22Rv1 (cell line): Measurements from ENCODE around the gene TUBB.

Source experiments
- CTCF ChIP-seq: fragments of 450-650 bp; IDR thresholded peaks from 2 replicates; pipeline ENCODE4 v1.5.1; 2017; ENCODE audit warnings: mild to moderate bottlenecking
- ZFX ChIP-seq: fragments of 450-650 bp; IDR thresholded peaks from 2 replicates; pipeline ENCODE4 v1.6.1; 2017; ENCODE audit warnings: antibody characterized with exemption, borderline replicate concordance

DNA sequence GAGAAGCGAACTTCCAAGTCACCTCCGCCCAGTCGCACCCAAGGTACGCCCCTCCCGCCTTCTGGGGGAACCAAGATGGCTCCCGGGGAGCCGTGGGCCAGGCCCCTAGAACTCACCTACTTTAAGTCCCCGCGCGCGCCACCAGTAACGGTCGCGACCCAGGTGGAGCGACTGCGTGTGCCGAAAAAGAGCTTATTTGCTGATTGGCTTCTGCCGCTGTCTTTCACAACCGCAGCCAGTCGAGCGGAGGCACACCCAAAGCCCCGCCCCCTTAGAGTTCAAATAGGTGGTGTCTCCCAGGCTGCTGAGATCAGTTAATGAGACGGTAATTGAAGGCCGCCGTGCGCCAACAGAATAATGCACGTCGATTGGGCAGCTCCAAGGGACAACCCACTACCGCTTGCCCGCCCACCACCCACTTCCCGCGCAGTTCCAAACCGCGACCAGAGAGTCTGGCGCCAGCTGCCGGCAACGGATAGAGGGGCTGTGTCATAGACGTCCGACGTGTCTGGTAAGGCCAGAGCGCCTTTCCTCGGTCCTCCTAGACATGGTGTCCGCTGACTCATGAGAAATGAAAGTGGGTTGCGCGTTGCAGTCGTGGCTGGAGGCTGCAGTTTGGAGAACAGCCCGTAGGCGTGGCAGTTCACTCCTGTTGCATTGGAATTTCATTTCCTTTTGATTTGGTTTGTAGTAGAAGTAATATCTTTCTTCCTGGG, 2.9 kb upstream of the TUBB start, which contains the start of gene MDC1:
- no peak for TF ChIP-seq CTCF
- no peak for TF ChIP-seq ZFX
